ENCODE results near the gene MAP2. TPM values are rescaled to one million over a fixed set of nuclear protein-coding genes. Genes with fewer than 3 reads are reported as not detected.
"Not testable (repeated sequence)": the region's sequence is repeated elsewhere in the genome, so short reads cannot be mapped to it uniquely, and the experiment has no call there.

Gene MAP2
- total RNA-seq, 1 experiment from 2014 or later = 7.4 TPM

DNA sequence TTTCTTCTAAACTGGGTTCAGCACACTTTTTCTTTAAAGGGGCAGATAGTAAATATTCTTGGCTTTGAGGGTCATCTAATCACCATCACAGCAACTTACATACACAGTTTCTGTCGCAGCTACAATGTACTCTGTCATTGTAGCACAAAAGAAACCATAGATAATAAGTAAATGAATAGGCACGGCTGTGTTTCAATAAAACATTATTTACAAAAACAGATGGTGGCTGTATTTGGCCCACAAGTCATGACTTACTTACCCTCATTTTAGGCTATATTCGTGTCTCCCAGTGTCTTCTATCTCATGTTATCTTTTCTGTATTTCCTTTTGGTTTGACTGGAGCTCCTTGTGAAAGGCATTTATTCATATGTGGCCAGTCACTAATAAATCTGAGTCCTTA lies 168.3 kb downstream of the MAP2 start:
- no TSS peak for BruUV-seq (replicated peaks)
- Histone ChIP-seq H3K9me2 (ENCODE audit: insufficient read depth) (no peaks in the 10 kb centered on the region), H3K4me3 (replicated peaks in 1 of 2; ENCODE audit: low read depth in 1 of 2, low read length in 2 of 2) (no peak overlapping the region), H3K27ac (ENCODE audit: low read depth, low read length) (no peak overlapping the region), H3K4me1 (ENCODE audit: control insufficient read depth in 1 of 2, insufficient read depth in 2 of 2, low read length in 2 of 2) (no peaks in the 10 kb centered on the region), H3K27me3 (ENCODE audit: insufficient read depth, low read length) (no peaks in the 10 kb centered on the region), H2AFZ (ENCODE audit: low read depth, low read length, poor library complexity, severe bottlenecking) (no peak overlapping the region), H3K4me2 (ENCODE audit: low read length) (no peak overlapping the region), H3K9ac (ENCODE audit: low read length) (no peak overlapping the region), H4K20me1 (ENCODE audit: insufficient read depth) (no peaks in the 10 kb centered on the region), H3K79me2 (ENCODE audit: insufficient read depth, low read length) (no peaks in the 10 kb centered on the region), H3K36me3 (ENCODE audit: control insufficient read depth in 1 of 2, insufficient read depth in 2 of 2, low read length in 2 of 2) (no peaks in the 10 kb centered on the region), H3K9me3 (ENCODE audit: control insufficient read depth in 1 of 2, insufficient read depth in 1 of 2, low read depth in 1 of 2, low read length in 2 of 2) (no peaks in the 10 kb centered on the region)
- TF ChIP-seq, protein P1, sequence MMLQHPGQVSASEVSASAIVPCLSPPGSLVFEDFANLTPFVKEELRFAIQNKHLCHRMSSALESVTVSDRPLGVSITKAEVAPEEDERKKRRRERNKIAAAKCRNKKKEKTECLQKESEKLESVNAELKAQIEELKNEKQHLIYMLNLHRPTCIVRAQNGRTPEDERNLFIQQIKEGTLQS (IDR thresholded peaks at IDR 0.05) = no peak
- intact Hi-C loops (cut with micrococcal nuclease) = no loop called here
- CTCF ChIA-PET = no interaction called here
- POLR2A ChIA-PET = no interaction called here
- ATAC-seq (no peak), DNase-seq (ENCODE audit: low read depth, low spot score) (no peak)
- RAD21 ChIA-PET (ENCODE audit: low non-redundant PET in 1 of 2, low total read pairs in 2 of 2, uncharacterized antibody in 2 of 2, unreplicated experiment in 2 of 2) = no interaction called here

GRCh38 chr2:209593930-209594329 lies 170.1 kb downstream of the MAP2 start:
- Histone ChIP-seq H3K79me2 (ENCODE audit: insufficient read depth, low read length) (no peaks in the 10 kb centered on the region), H3K36me3 (ENCODE audit: control insufficient read depth in 1 of 2, insufficient read depth in 2 of 2, low read length in 2 of 2) (no peaks in the 10 kb centered on the region), H3K4me3 (replicated peaks in 1 of 2; ENCODE audit: low read depth in 1 of 2, low read length in 2 of 2) (no peak overlapping the region), H3K9ac (ENCODE audit: low read length) (no peak overlapping the region), H3K4me2 (ENCODE audit: low read length) (no peak overlapping the region), H3K27me3 (ENCODE audit: insufficient read depth, low read length) (no peaks in the 10 kb centered on the region), H2AFZ (ENCODE audit: low read depth, low read length, poor library complexity, severe bottlenecking) (no peak overlapping the region), H3K9me2 (ENCODE audit: insufficient read depth) (no peaks in the 10 kb centered on the region), H3K9me3 (ENCODE audit: control insufficient read depth in 1 of 2, insufficient read depth in 1 of 2, low read depth in 1 of 2, low read length in 2 of 2) (no peaks in the 10 kb centered on the region), H3K27ac (ENCODE audit: low read depth, low read length) (no peak overlapping the region), H4K20me1 (ENCODE audit: insufficient read depth) (no peaks in the 10 kb centered on the region), H3K4me1 (ENCODE audit: control insufficient read depth in 1 of 2, insufficient read depth in 2 of 2, low read length in 2 of 2) (no peaks in the 10 kb centered on the region)
- POLR2A ChIA-PET = no interaction called here
- intact Hi-C loops (cut with micrococcal nuclease) = no loop called here
- DNase-seq (ENCODE audit: low read depth, low spot score) (no peak), ATAC-seq (no peak)
- TF ChIP-seq CEBPB (IDR thresholded peaks at IDR 0.05; ENCODE audit: low read depth) = no peak
- TF ChIP-seq ZNF274 (IDR thresholded peaks at IDR 0.05; ENCODE audit: low read depth, low read length) = no peak
- no peak for TF ChIP-seq POLR2A (IDR thresholded peaks at IDR 0.05; ENCODE audit: borderline replicate concordance, extremely low read depth, insufficient read depth, insufficient read length)
- BruUV-seq (replicated peaks) = no TSS peak
- RAD21 ChIA-PET (ENCODE audit: low non-redundant PET in 1 of 2, low total read pairs in 2 of 2, uncharacterized antibody in 2 of 2, unreplicated experiment in 2 of 2) = no interaction called here
- CTCF ChIA-PET = no interaction called here

DNA sequence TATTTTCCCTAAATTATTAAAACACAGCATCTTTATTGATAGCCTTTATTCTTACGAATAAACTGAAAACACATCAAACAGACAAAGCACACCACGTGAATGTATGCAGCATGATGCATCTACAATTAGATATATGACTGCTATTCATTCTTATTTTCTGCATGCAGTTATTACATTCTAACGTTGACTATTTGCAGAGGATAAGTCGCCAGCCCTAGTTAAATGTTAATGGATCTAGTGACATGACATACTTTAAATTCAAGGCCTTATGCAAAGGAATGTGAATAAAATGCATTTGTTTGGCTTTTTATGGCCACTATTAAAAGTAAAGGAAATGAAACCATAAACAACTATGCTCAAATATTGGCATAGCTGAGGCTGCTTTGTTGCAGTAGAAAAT lies 172.4 kb downstream of the MAP2 start:
- Histone ChIP-seq H3K4me1 (ENCODE audit: control insufficient read depth in 1 of 2, insufficient read depth in 2 of 2, low read length in 2 of 2) (no peaks in the 10 kb centered on the region), H3K79me2 (ENCODE audit: insufficient read depth, low read length) (no peaks in the 10 kb centered on the region), H3K36me3 (ENCODE audit: control insufficient read depth in 1 of 2, insufficient read depth in 2 of 2, low read length in 2 of 2) (no peaks in the 10 kb centered on the region), H3K9ac (ENCODE audit: low read length) (no peak overlapping the region), H3K9me2 (ENCODE audit: insufficient read depth) (no peaks in the 10 kb centered on the region), H4K20me1 (ENCODE audit: insufficient read depth) (no peaks in the 10 kb centered on the region), H3K9me3 (ENCODE audit: control insufficient read depth in 1 of 2, insufficient read depth in 1 of 2, low read depth in 1 of 2, low read length in 2 of 2) (no peaks in the 10 kb centered on the region), H2AFZ (ENCODE audit: low read depth, low read length, poor library complexity, severe bottlenecking) (no peak overlapping the region), H3K27ac (ENCODE audit: low read depth, low read length) (no peak overlapping the region), H3K4me3 (replicated peaks in 1 of 2; ENCODE audit: low read depth in 1 of 2, low read length in 2 of 2) (no peak overlapping the region), H3K4me2 (ENCODE audit: low read length) (no peak overlapping the region), H3K27me3 (ENCODE audit: insufficient read depth, low read length) (no peaks in the 10 kb centered on the region)
- intact Hi-C loops (cut with micrococcal nuclease) = no loop called here
- RAD21 ChIA-PET (ENCODE audit: low non-redundant PET in 1 of 2, low total read pairs in 2 of 2, uncharacterized antibody in 2 of 2, unreplicated experiment in 2 of 2) = no interaction called here
- no peak for TF ChIP-seq ZFX (IDR thresholded peaks at IDR 0.05)
- TF ChIP-seq SP1 (IDR thresholded peaks at IDR 0.05; ENCODE audit: low read depth) = no peak
- TF ChIP-seq ELF1 (IDR thresholded peaks at IDR 0.05; ENCODE audit: borderline replicate concordance, low read depth) = no peak
- TF ChIP-seq EZH2 (IDR thresholded peaks at IDR 0.05) = no peak
- TF ChIP-seq YY1 (IDR thresholded peaks at IDR 0.05; ENCODE audit: extremely low read depth, insufficient replicate concordance, low read depth, low read length) = no peak
- no TSS peak for BruUV-seq (replicated peaks)
- ATAC-seq = no peak
- no peak for DNase-seq (ENCODE audit: low read depth, low spot score)
- POLR2A ChIA-PET = no interaction called here
- CTCF ChIA-PET = no interaction called here

DNA sequence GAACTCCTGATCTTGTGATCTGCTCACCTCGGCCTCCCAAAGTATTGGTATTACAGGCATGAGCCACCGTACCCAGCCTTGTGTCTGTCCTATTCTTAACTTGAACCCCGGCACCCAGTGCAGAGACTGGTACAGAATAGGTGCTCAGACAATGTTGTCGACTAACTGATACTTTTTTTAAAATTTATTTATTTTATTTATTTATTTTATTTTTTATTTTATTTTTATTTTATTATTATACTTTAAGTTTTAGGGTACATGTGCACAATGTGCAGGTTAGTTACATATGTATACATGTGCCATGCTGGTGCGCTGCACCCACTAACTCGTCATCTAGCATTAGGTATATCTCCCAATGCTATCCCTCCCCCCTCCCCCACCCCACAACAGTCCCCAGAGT lies 174.4 kb downstream of the MAP2 start:
- H3K9ac ChIP-seq (ENCODE audit: low read length); RAD21 ChIA-PET (ENCODE audit: low non-redundant PET in 1 of 2, low total read pairs in 2 of 2, uncharacterized antibody in 2 of 2, unreplicated experiment in 2 of 2); ATAC-seq; H4K20me1 ChIP-seq (ENCODE audit: insufficient read depth); BruUV-seq (replicated peaks); intact Hi-C loops (cut with micrococcal nuclease); POLR2A ChIA-PET; H3K4me3 ChIP-seq (replicated peaks in 1 of 2; ENCODE audit: low read depth in 1 of 2, low read length in 2 of 2); H3K27ac ChIP-seq (ENCODE audit: low read depth, low read length); H2AFZ ChIP-seq (ENCODE audit: low read depth, low read length, poor library complexity, severe bottlenecking); H3K27me3 ChIP-seq (ENCODE audit: insufficient read depth, low read length); CTCF ChIA-PET; H3K9me2 ChIP-seq (ENCODE audit: insufficient read depth); H3K9me3 ChIP-seq (ENCODE audit: control insufficient read depth in 1 of 2, insufficient read depth in 1 of 2, low read depth in 1 of 2, low read length in 2 of 2); DNase-seq (ENCODE audit: low read depth, low spot score); H3K4me1 ChIP-seq (ENCODE audit: control insufficient read depth in 1 of 2, insufficient read depth in 2 of 2, low read length in 2 of 2); H3K36me3 ChIP-seq (ENCODE audit: control insufficient read depth in 1 of 2, insufficient read depth in 2 of 2, low read length in 2 of 2); H3K79me2 ChIP-seq (ENCODE audit: insufficient read depth, low read length); H3K4me2 ChIP-seq (ENCODE audit: low read length): not testable (repeated sequence)
